B cell (primary cell): ENCODE measurements around the gene MED12L.

ENCODE experiments used
- EZH2 ChIP-seq: IDR thresholded peaks from 2 replicates; pipeline ENCODE4 v1.6.1; 2012; ENCODE audit warnings: borderline replicate concordance, low read depth, mild to moderate bottlenecking, moderate library complexity, low read length; ENCODE audit not compliant: insufficient read depth, poor library complexity, severe bottlenecking
- TF ChIP-seq, protein P1 (sequence below): fragments of 200-600 bp; IDR thresholded peaks from one replicate; pipeline ENCODE4 v1.8.0; 2022; ENCODE audit warnings: antibody characterized with exemption, mild to moderate bottlenecking

DNA sequence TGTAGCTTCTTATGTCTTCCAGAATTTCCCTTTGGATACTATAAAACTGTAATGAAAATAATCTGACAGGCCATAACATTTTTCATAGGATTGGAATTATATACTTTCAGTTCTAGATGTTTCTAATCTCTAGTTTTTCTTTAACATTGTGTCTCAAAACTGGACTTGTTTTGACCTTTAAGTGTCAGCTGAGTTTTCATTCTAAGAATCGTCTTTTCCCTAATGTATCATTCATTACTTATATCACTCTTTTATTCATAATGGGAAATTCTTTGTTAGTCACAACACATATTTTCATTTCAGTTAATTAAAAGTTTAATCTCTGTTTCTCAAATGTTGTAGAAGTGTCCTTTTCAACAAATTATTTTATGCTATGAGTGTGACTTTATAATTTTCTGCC lies 105.6 kb downstream of the MED12L start:
- no peak for TF ChIP-seq EZH2
- TF ChIP-seq, protein P1, sequence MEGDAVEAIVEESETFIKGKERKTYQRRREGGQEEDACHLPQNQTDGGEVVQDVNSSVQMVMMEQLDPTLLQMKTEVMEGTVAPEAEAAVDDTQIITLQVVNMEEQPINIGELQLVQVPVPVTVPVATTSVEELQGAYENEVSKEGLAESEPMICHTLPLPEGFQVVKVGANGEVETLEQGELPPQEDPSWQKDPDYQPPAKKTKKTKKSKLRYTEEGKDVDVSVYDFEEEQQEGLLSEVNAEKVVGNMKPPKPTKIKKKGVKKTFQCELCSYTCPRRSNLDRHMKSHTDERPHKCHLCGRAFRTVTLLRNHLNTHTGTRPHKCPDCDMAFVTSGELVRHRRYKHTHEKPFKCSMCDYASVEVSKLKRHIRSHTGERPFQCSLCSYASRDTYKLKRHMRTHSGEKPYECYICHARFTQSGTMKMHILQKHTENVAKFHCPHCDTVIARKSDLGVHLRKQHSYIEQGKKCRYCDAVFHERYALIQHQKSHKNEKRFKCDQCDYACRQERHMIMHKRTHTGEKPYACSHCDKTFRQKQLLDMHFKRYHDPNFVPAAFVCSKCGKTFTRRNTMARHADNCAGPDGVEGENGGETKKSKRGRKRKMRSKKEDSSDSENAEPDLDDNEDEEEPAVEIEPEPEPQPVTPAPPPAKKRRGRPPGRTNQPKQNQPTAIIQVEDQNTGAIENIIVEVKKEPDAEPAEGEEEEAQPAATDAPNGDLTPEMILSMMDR: no peak
